Mesendoderm (in vitro differentiated cells): ENCODE results near the gene USH1C.

ENCODE experiments used
- DNase-seq: peaks from one replicate; pipeline ENCODE4 v3.0.0; 2013
- H2AK5ac ChIP-seq: 2 replicates; pipeline ENCODE4 v1.6.1; 2013; ENCODE audit warnings: low read length, inconsistent platforms
- H2BK120ac ChIP-seq: 2 replicates; pipeline ENCODE4 v1.6.1; 2013; ENCODE audit warnings: low read depth, mild to moderate bottlenecking, low read length, moderate library complexity, mixed read lengths
- H2BK15ac ChIP-seq: replicated peaks from 2 replicates; pipeline ENCODE4 v1.6.1; 2013; ENCODE audit warnings: low read depth, mild to moderate bottlenecking, moderate library complexity
- H2BK5ac ChIP-seq: 2 replicates; pipeline ENCODE4 v1.6.1; 2013; ENCODE audit warnings: low read length, inconsistent platforms
- H3K18ac ChIP-seq: 2 replicates; pipeline ENCODE4 v1.6.1; 2013; ENCODE audit warnings: mild to moderate bottlenecking, low read length, mixed read lengths
- H3K23ac ChIP-seq: one replicate; pipeline ENCODE4 v1.6.1; 2013; ENCODE audit warnings: low read length
- H3K27ac ChIP-seq: 2 replicates; pipeline ENCODE4 v1.5.1; 2013; ENCODE audit warnings: low read depth, mild to moderate bottlenecking, inconsistent platforms, low read length, moderate library complexity
- H3K27me3 ChIP-seq: 2 replicates; pipeline ENCODE4 v1.6.1; 2013; ENCODE audit warnings: low read length, control low read depth, mild to moderate bottlenecking, inconsistent platforms; ENCODE audit not compliant: insufficient read depth, poor library complexity
- H3K36me3 ChIP-seq: 2 replicates; pipeline ENCODE4 v1.6.1; 2013; ENCODE audit warnings: low read length, inconsistent platforms; ENCODE audit not compliant: control insufficient read depth, insufficient read depth
- H3K4ac ChIP-seq: one replicate; pipeline ENCODE4 v1.6.1; 2013; ENCODE audit warnings: low read depth, mild to moderate bottlenecking, low read length, moderate library complexity
- H3K4me1 ChIP-seq: 2 replicates; pipeline ENCODE4 v1.6.1; 2013; ENCODE audit warnings: low read depth, low read length, inconsistent platforms; ENCODE audit not compliant: control insufficient read depth
- H3K4me2 ChIP-seq: 2 replicates; pipeline ENCODE4 v1.6.1; 2013; ENCODE audit warnings: low read length
- H3K4me3 ChIP-seq: 2 replicates; pipeline ENCODE4 v1.5.1; 2013; ENCODE audit warnings: mild to moderate bottlenecking, low read length
- H3K56ac ChIP-seq: one replicate; pipeline ENCODE4 v1.6.1; 2013; ENCODE audit warnings: low read length
- H3K79me1 ChIP-seq: 2 replicates; pipeline ENCODE4 v1.6.1; 2013; ENCODE audit warnings: low read length, inconsistent platforms
- H3K79me2 ChIP-seq: 2 replicates; pipeline ENCODE4 v1.6.1; 2013; ENCODE audit warnings: mild to moderate bottlenecking, low read length; ENCODE audit not compliant: control insufficient read depth, insufficient read depth
- H3K9ac ChIP-seq: 2 replicates; pipeline ENCODE4 v1.6.1; 2013; ENCODE audit warnings: low read length, inconsistent platforms
- H4K5ac ChIP-seq: one replicate; pipeline ENCODE4 v1.6.1; 2013; ENCODE audit warnings: low read length
- H4K8ac ChIP-seq: one replicate; pipeline ENCODE4 v1.6.1; 2013; ENCODE audit warnings: low read depth, mild to moderate bottlenecking, control low read depth, low read length, moderate library complexity
- WGBS: extraction: QIAGEN DNeasy Blood & Tissue Kit; methylation state at CpG from one replicate; pipeline ENCODE4 v1.1.7; 2013; ENCODE audit warnings: low lambda C conversion rate, missing lambda C conversion rate; ENCODE audit not compliant: insufficient coverage; ENCODE audit errors: extremely low coverage; 5-methylcytosine and 5-hydroxymethylcytosine counted together

USH1C gene

DNA sequence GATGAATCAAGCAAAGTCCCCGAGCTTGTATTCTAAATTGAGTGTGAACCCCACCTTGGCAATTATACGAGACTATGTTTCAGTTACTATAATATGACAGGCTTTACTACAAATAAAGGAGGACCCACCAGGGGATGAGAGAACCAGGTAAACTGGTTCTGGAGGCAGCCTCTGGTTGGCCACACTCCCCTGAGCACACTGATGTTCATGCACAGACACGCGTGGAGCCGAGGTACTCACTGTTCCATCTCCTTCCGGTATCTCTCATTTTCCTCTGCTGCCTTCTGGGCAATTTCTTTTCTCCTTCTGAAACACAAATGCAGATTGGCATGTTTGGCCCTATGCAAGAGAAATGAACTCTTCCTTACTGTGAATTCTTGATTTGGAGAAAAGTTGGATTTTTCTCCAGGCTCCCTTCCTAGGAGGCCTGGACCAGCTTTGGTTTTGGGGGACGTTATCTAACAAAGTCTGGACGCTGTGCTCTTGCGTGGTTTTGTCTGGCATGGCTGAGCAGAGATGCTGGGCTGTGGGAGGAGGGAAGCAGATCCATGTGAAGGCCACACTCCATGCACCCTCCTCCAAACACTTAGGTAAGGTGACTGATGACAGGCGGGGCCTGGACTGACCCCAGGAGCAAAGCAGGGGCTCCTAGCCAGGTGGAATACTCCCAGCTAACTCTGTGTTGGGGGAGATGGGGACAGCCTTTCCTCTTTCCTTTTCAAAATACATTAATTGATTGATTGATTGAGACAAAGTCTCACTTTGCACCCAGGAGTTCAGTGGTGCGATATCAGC lies 22.9 kb downstream of the USH1C start:
- Histone ChIP-seq H4K8ac (no peak overlapping the region), H2BK15ac (no peak overlapping the region), H3K79me2 (no peaks in the 10 kb centered on the region), H3K4me1 (no peaks in the 10 kb centered on the region), H3K56ac (no peak overlapping the region), H2BK120ac (no peak overlapping the region), H3K9ac (no peak overlapping the region), H3K4ac (no peak overlapping the region), H3K23ac (no peak overlapping the region), H3K27ac (no peak overlapping the region), H4K5ac (no peak overlapping the region), H3K4me3 (no peak overlapping the region), H3K36me3 (no peaks in the 10 kb centered on the region), H2BK5ac (no peak overlapping the region), H3K27me3 (no peaks in the 10 kb centered on the region), H3K18ac (no peak overlapping the region), H3K79me1 (no peaks in the 10 kb centered on the region), H2AK5ac (no peak overlapping the region), H3K4me2 (no peak overlapping the region)
- WGBS, result no CpG with 5 or more reads among the region's 11 CpGs
- no peak for DNase-seq

DNA sequence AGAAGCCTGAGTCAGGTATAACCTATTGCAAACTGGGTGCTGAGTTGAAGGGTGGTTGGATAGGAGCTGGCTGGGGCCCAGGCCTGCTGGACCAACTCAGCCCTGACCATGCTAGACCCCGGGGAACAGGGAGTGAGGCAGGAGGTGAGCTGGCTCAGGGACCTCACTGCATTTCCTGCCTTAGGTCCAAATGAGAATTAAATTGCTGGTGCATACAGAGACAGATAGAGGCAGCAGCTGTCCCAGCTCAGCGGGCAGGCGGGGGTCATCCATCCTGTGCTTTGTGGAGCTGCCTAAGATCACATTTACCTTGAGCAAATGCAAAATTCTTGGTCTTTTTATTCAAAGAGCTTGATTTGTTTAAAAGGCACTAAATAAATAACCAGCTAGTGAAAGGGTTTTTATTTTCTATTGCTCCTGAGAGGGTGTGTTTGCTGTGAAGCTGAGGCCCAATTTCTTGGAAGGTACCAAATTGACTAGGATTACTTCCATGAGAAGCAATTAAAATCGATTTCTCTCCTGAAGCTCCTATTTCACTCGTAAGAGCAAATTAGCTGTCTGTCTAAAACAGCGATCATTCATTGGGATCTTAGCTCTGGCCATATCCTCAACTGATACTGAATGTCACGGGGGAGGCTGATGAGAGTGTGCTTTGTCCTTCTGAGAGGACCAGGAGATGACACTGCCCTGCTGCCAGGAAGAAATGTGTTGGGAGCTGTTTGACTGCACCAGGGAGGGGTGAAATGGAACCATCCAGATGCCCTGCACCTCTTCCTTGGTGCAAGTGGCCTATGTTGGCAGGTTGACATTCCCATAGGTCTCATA lies 24.9 kb downstream of the USH1C start:
- no CpG with 5 or more reads among the region's 7 CpGs for WGBS

DNA sequence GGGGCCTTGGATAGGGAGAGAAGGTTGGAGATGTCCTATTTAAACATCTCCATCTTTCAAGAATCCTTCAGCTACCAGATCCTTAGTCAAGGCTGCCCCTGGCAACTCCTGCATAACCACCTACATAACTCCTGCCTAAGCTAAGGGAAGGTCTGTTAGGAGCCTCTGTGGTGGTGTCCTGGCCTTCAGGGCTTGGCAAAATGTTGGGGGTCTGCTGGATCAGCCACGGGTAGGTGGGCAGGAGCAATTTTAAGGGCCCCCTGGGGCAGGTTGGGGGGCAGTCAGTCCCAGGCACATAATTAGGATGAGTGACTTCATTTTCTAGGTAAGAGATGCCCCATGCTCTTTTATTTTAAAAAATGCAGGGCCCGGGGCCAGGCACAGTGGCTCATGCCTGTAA lies 25.9 kb downstream of the USH1C start:
- H3K23ac ChIP-seq, result no peak overlapping the region
- no peak for DNase-seq
- no peaks in the 10 kb centered on the region for H3K4me1 ChIP-seq
- H3K9ac ChIP-seq, result no peak overlapping the region
- no peak overlapping the region for H2BK5ac ChIP-seq
- no CpG with 5 or more reads among the region's 2 CpGs for WGBS
- no peaks in the 10 kb centered on the region for H3K79me2 ChIP-seq
- H4K8ac ChIP-seq, result no peak overlapping the region
- H3K27ac ChIP-seq, result no peak overlapping the region
- H3K4ac ChIP-seq, result no peak overlapping the region
- H3K56ac ChIP-seq, result no peak overlapping the region
- H3K27me3 ChIP-seq, result no peaks in the 10 kb centered on the region
- no peak overlapping the region for H2BK15ac ChIP-seq
- H3K4me3 ChIP-seq, result no peak overlapping the region
- H3K79me1 ChIP-seq, result no peaks in the 10 kb centered on the region
- H4K5ac ChIP-seq, result no peak overlapping the region
- no peaks in the 10 kb centered on the region for H3K36me3 ChIP-seq
- H2BK120ac ChIP-seq, result no peak overlapping the region
- H2AK5ac ChIP-seq, result no peak overlapping the region
- no peak overlapping the region for H3K4me2 ChIP-seq
- no peak overlapping the region for H3K18ac ChIP-seq

More for the DNA sequence above, 24.9 kb downstream of the USH1C start:
- Histone ChIP-seq H2AK5ac (no peak overlapping the region), H3K4me1 (no peaks in the 10 kb centered on the region), H3K4ac (no peak overlapping the region), H3K4me3 (no peak overlapping the region), H4K8ac (no peak overlapping the region), H3K79me2 (no peaks in the 10 kb centered on the region), H3K27me3 (no peaks in the 10 kb centered on the region), H3K27ac (no peak overlapping the region), H3K79me1 (no peaks in the 10 kb centered on the region), H3K4me2 (no peak overlapping the region), H3K18ac (no peak overlapping the region), H4K5ac (no peak overlapping the region), H3K9ac (no peak overlapping the region), H3K56ac (no peak overlapping the region), H3K23ac (no peak overlapping the region), H2BK120ac (no peak overlapping the region), H2BK5ac (no peak overlapping the region), H3K36me3 (no peaks in the 10 kb centered on the region), H2BK15ac (no peak overlapping the region)
- no peak for DNase-seq

DNA sequence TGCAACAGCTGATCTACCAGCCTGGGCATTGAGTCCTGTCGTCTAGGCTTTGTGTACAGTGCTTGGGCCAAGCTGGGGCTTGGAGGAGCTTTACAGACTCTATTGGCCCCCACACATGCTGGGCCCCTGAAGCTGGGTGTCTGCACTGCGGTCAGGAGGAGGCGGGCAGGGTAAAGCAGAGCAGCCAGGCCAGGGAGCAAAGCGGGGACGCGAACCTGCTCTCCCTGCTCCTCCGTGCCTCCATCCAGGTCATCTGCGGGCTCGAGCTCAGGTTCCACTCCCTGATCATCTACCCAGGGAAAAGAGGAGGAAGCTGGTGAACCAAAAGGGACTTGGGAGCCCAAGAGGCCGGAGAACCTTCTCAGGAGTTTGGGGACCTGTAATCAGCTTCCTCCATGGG lies 27.0 kb downstream of the USH1C start:
- no peak overlapping the region for H3K23ac ChIP-seq
- no peak overlapping the region for H3K56ac ChIP-seq
- no peaks in the 10 kb centered on the region for H3K27me3 ChIP-seq
- no peak overlapping the region for H3K4me2 ChIP-seq
- no peak overlapping the region for H3K4me3 ChIP-seq
- no peak overlapping the region for H3K9ac ChIP-seq
- H2AK5ac ChIP-seq, result no peak overlapping the region
- no peaks in the 10 kb centered on the region for H3K79me2 ChIP-seq
- H4K8ac ChIP-seq, result no peak overlapping the region
- H3K79me1 ChIP-seq, result no peaks in the 10 kb centered on the region
- DNase-seq, result no peak
- no CpG with 5 or more reads among the region's 10 CpGs for WGBS
- H3K4ac ChIP-seq, result no peak overlapping the region
- no peaks in the 10 kb centered on the region for H3K4me1 ChIP-seq
- no peak overlapping the region for H3K18ac ChIP-seq
- H3K36me3 ChIP-seq, result no peaks in the 10 kb centered on the region
- no peak overlapping the region for H2BK15ac ChIP-seq
- H3K27ac ChIP-seq, result no peak overlapping the region
- H2BK5ac ChIP-seq, result no peak overlapping the region
- no peak overlapping the region for H2BK120ac ChIP-seq
- H4K5ac ChIP-seq, result no peak overlapping the region

DNA sequence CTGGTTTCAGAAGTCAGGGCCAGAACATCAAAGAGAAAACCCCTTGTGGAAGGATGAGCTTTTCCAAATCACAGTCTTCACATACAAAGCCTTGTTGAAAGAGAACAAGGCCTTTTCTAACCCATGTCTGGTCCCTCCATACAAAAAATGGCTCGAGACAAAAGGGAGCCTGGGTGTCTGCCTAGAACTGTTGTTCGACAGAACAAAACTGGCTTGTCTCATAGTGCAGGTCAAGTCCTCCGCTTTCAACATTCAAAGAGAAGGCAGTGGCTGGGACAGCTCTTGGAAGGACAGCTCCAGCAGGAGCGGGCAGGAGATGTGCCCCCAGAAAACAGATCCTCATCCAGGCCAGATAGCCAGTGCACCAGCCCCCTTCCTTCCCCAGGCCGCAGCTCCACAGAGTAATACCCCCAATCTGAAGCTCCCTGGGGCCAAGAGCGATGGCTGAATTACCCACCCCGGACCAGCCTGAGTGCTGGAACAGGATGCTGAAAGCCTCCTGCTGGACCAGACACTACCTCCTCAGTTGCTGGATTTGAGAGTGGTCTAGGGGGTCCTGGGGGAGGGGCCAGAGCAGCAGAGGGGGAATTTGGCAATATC lies 27.6 kb downstream of the USH1C start:
- no peak overlapping the region for H4K5ac ChIP-seq
- DNase-seq, result no peak
- no peak overlapping the region for H3K18ac ChIP-seq
- H3K36me3 ChIP-seq, result no peaks in the 10 kb centered on the region
- no peak overlapping the region for H3K27ac ChIP-seq
- no peak overlapping the region for H3K9ac ChIP-seq
- no peak overlapping the region for H3K23ac ChIP-seq
- H2AK5ac ChIP-seq, result no peak overlapping the region
- H4K8ac ChIP-seq, result no peak overlapping the region
- H3K56ac ChIP-seq, result no peak overlapping the region
- H3K4me1 ChIP-seq, result no peaks in the 10 kb centered on the region
- no peak overlapping the region for H2BK5ac ChIP-seq
- no peaks in the 10 kb centered on the region for H3K79me2 ChIP-seq
- no peak overlapping the region for H3K4ac ChIP-seq
- H2BK120ac ChIP-seq, result no peak overlapping the region
- H3K27me3 ChIP-seq, result no peaks in the 10 kb centered on the region
- no peak overlapping the region for H2BK15ac ChIP-seq
- no peak overlapping the region for H3K4me3 ChIP-seq
- no peak overlapping the region for H3K4me2 ChIP-seq
- H3K79me1 ChIP-seq, result no peaks in the 10 kb centered on the region
- no CpG with 5 or more reads among the region's 7 CpGs for WGBS
